IPS-18c (cell line): ENCODE measurements around the gene SLC46A1.
A peak's percentile ranks its signal among the peaks of the same experiment; 100 is the strongest.

Experiments used
- H3K4me3 ChIP-seq: 2 replicates; pipeline ENCODE4 v1.7.0; 2013; ENCODE audit warnings: low read depth, mild to moderate bottlenecking, low read length, moderate library complexity; ENCODE audit not compliant: insufficient read depth
- H3K9me3 ChIP-seq: one replicate; pipeline ENCODE4 v1.6.1; 2013; ENCODE audit warnings: mild to moderate bottlenecking, low read length, moderate library complexity; ENCODE audit not compliant: control insufficient read depth, insufficient read depth

The SLC46A1 gene

GRCh38 chr17:28391401-28391800 lies 14.6 kb downstream of the SLC46A1 start:
- no peaks in the 10 kb centered on the region for H3K9me3 ChIP-seq
- H3K4me3 ChIP-seq, result no peak overlapping the region

GRCh38 chr17:28390984-28391383 lies 15.0 kb downstream of the SLC46A1 start:
- no peaks in the 10 kb centered on the region for H3K9me3 ChIP-seq
- no peak overlapping the region for H3K4me3 ChIP-seq

- Histone ChIP-seq H3K9me3 (no peaks in the 10 kb centered on the region), H3K4me3 (no peak overlapping the region)
Measured at GRCh38 chr17:28390563-28390962, 15.4 kb downstream of the SLC46A1 start.

GRCh38 chr17:28390141-28390540 lies 15.9 kb downstream of the SLC46A1 start:
- H3K9me3 ChIP-seq, result no peaks in the 10 kb centered on the region
- no peak overlapping the region for H3K4me3 ChIP-seq

GRCh38 chr17:28388106-28388505 lies 17.9 kb downstream of the SLC46A1 start:
- Histone ChIP-seq H3K4me3 (no peak overlapping the region), H3K9me3 (no peaks in the 10 kb centered on the region)

- no peaks in the 10 kb centered on the region for H3K9me3 ChIP-seq
- no peak overlapping the region for H3K4me3 ChIP-seq
Measured at GRCh38 chr17:28386391-28386790, 19.6 kb downstream of the SLC46A1 start.

- no peak overlapping the region for H3K4me3 ChIP-seq
- no peaks in the 10 kb centered on the region for H3K9me3 ChIP-seq
Measured at GRCh38 chr17:28385406-28385805, 20.6 kb downstream of the SLC46A1 start.

- no peaks in the 10 kb centered on the region for H3K9me3 ChIP-seq
- peak overlapping the region; percentile 63 for H3K4me3 ChIP-seq
Measured at GRCh38 chr17:28385037-28385400, 21.0 kb downstream of the SLC46A1 start.

- H3K9me3 ChIP-seq, result no peaks in the 10 kb centered on the region
- peak overlapping the region; percentile 63 for H3K4me3 ChIP-seq
Measured at GRCh38 chr17:28384281-28385036, 21.6 kb downstream of the SLC46A1 start.

GRCh38 chr17:28381141-28381825 lies 24.7 kb downstream of the SLC46A1 start:
- H3K4me3 ChIP-seq, result peak overlapping the region; percentile 42
- no peaks in the 10 kb centered on the region for H3K9me3 ChIP-seq

GRCh38 chr17:28379814-28380801 lies 25.9 kb downstream of the SLC46A1 start:
- no peak overlapping the region for H3K4me3 ChIP-seq
- H3K9me3 ChIP-seq, result no peaks in the 10 kb centered on the region

- peaks cover 2% of the 10 kb centered on the region for H3K9me3 ChIP-seq
Measured at GRCh38 chr17:28372945-28373274, 33.1 kb downstream of the SLC46A1 start.

GRCh38 chr17:28372203-28372944 lies 33.6 kb downstream of the SLC46A1 start:
- peaks cover 2% of the 10 kb centered on the region for H3K9me3 ChIP-seq
- H3K4me3 ChIP-seq, result peak overlapping the region; percentile 70

More at GRCh38 chr17:28372945-28373274, 33.1 kb downstream of the SLC46A1 start:
- peak overlapping the region; percentile 70; the same call in 1 of the 2 replicates for H3K4me3 ChIP-seq

- Histone ChIP-seq H3K9me3 (peaks cover 2% of the 10 kb centered on the region), H3K4me3 (peak within 1 kb of the TSS; percentile 70)
Measured at GRCh38 chr17:28371245-28372202, 34.5 kb downstream of the SLC46A1 start, which contains the start of gene SARM1. SARM1 (plus strand) TSS chr17:28371694; CDS start chr17:28372033, 339 bp downstream.

GRCh38 chr17:28370744-28371103 lies 35.3 kb downstream of the SLC46A1 start:
- Histone ChIP-seq H3K4me3 (peak overlapping the region; percentile 51), H3K9me3 (peaks cover 2% of the 10 kb centered on the region)
